ENCODE data around the gene IGF2BP3.

IGF2BP3 gene

GRCh38 chr7:23373151-23374004 lies 96.9 kb downstream of the IGF2BP3 start:
- no peak for DNase-seq

DNA sequence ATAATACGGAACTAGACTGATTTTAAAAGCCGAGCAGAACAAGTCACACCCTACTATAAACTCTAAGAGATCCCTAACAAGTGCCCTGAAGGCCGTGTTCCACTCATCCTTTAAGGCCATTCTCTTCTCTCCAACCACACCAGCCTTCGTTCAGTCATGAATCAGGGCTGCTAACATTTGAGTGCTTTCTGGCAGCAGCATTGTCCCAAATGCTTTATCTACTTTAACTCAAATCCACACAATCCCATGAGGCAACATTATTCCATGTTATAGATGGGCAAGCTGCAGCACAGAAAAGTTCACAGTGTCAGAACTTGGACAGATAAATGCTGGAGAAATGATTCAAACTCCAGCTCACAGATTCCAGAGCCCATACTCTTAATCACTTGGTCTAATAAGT lies 97.7 kb downstream of the IGF2BP3 start:
- DNase-seq, result no peak

DNA sequence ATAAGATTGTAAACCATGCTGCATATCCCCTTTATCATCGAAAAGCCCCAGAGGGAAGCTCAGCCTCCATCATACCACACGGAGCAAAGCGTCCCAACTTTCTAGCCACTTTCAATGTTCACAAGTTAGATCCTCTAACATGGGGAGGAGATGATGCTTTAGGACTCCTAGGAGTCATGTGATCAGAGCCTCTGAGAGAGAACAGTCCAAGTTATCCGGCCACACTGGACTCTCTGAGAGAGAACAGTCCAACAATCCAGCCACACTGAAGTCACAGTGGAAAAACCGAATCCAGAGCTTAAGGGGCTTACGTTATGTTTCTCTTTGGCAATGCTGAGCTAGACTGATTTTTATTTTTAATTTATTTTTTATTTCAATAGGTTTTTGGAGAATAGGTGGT lies 98.6 kb downstream of the IGF2BP3 start:
- no peak for DNase-seq

- DNase-seq, result no peak
These were observed 100.4 kb downstream of the IGF2BP3 start for GRCh38 chr7:23369695-23370404.

DNA sequence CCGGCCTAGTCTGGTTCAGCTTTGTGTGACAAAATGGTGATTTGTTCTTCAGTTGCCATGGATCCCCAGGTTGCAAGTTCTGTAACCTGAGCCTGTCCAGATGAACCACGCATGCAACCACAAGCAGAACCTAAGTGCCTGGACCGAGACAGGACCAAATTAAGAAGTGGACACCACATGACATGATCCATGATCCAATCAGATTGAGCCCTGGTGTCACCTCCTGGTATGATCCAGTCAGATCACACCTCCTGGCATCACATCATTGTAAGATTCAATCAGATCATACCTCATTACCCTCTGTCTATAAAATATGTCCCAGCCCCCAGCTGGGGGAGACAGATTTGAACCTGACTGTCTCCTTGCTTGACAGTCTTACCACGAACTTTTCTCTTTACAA lies 101.2 kb downstream of the IGF2BP3 start:
- DNase-seq, result no peak

DNA sequence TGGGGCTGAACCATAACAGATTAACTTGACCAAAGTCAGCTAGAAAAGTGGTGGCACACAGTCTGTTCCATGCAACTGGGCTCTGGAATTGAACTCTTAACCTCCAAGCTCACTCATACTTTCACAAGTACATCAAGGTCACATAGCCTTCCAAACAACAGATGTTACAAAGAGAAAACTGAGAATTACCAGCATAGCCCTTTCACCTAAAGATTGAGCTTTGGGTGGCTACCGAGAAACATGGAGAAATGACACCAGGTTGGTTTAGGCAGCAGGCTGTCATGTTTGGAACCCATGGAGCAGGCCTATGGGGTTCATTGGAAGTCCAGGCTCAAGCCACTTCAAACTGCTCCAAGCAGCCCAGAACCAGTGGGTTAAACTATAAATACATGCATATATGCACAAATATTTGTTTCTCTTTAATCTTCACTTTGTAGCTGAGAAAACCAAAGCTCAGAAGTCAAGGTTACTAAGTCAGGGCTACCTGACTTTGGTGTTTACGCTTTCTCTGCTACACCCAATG lies 112.1 kb downstream of the IGF2BP3 start:
- DNase-seq, result no peak

DNA sequence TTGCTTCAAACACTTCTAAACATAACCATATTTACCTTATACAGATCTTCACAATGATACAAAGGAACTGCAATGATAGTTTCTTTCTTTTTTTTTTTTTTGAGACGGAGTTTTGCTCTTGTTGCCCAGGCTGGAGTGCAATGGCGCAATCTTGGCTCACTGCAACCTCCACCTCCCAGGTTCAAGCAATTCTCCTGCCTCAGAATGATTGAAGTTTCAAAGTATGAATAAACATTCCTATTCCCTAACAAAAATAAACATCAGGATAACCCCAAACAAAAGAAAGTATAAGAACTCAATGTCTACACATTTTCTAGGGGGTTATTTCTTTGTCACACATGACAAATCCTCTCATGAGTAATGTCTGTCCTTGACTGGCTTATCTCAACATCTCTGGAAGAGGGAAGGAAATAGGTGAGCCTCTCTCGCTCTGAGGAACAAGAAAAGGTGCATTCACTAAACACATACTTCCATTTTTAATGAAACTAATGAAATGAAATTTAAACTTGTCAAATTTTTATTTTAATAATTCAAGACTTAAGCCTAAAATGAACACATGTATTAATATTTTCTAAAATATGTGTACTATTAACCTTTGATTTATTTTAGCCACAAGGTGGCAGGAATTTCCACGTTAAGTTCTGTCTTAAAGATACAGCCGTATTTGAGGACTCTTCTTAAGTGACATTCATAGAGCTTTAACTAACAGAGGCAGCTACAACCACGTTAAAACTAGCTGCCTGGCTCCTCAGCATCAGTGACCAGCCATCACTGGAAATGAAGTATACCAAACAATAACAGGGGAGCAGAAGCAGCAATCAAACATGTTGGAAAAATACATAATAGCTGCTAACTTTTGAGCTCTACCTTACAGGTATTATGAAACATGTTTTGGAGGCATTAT lies 112.8 kb downstream of the IGF2BP3 start:
- no peak for DNase-seq

DNA sequence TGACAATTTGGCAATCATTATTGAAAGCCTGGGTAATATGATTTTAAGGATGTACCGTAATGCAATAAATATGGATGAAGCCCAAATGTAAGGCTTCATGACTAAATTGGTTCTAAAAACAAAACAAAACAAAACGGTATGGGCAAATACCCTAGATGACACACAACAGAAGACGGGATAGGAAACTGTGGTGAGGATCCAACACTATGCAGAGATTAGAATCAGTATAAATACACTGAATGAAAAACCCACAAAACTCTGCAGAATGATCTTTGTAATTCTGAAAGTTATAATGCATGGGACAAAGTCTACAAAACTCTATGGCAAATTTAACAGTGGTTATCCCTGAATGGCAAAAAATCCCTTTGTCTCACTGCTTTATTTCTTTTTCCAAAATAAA lies 113.6 kb downstream of the IGF2BP3 start:
- no peak for DNase-seq

- no peak for DNase-seq
These were observed 114.1 kb downstream of the IGF2BP3 start for GRCh38 chr7:23356168-23356567.

DNA sequence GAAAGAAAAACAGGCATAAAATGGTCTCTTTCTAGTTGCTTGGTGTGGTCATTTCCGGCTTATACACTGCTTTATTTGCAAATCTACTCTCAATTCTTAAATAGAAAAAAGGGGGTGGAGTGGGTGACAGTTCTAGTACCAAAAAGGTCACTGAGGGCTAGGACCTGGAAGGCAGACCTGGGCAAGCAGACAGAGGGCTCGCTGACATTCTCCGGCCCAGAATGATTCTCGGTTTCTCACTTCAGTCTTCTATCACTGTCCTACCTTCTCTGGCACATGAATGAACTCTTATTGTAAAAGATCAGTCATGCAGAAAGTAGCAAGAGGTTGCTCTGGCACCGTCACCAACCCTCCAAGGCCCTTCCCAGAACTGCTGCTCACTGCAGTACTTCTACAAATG lies 117.1 kb downstream of the IGF2BP3 start:
- no peak for DNase-seq

DNA sequence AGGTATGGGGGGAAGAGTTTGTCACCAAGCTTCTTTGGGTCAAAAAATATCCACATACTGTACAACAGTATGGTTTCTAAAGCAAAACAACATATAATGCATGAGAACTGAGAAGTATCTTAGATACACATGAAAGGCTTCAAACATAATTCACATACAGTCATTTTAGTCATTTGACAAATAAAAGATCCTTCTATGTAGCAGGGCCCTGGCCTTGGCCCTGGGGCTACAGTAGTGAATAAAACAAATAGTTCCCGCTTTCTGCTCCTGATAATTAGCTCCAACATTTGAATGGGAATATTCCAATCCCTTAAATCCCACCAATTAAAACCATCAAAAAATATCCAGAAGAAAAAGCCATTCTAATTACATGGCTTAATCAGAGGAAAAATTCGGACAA lies 119.8 kb downstream of the IGF2BP3 start:
- no peak for DNase-seq

- no peak for DNase-seq
These were observed 120.7 kb downstream of the IGF2BP3 start for GRCh38 chr7:23349484-23350157.

- no peak for DNase-seq
These were observed 122.6 kb downstream of the IGF2BP3 start for GRCh38 chr7:23347682-23348180.

GRCh38 chr7:23347033-23347681 lies 123.1 kb downstream of the IGF2BP3 start:
- no peak for DNase-seq

DNA sequence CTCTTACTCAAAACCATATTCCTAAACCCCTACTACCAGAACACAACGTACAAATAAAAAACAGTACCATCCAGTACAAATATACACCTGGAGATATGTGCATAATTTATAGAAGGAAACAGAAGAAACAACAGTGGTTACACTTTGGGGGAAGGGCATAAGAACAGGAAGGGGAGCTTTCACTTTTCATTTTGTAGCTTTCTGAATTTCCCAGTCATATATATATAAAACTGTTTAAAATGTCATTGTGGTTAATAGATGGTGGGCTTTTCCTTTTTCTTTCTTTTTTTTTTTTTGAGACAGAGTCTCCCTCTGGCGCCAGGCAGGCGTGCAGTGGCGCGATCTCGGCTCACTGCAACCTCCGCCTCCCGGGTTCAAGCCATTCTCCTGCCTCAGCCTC lies 124.0 kb downstream of the IGF2BP3 start:
- DNase-seq, result no peak

DNA sequence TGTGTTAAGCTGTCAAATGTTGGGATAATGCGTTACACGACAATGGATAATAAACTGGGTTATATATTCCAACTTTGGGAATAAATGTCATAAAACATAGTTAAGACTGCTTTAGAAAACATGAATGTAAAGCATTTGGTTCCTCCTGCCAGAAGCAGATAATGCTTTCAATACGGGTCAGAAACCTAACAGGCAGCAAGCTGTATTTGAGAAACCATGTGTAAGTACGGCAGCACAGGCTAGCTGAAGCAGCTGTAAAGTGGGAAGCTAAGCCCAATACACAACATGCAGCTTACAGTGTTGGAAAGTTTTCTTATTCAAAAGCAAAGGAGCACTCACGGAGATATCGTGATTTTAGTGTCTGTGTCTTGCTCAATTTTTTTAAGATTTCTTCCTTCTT lies 124.7 kb downstream of the IGF2BP3 start:
- DNase-seq, result no peak

DNA sequence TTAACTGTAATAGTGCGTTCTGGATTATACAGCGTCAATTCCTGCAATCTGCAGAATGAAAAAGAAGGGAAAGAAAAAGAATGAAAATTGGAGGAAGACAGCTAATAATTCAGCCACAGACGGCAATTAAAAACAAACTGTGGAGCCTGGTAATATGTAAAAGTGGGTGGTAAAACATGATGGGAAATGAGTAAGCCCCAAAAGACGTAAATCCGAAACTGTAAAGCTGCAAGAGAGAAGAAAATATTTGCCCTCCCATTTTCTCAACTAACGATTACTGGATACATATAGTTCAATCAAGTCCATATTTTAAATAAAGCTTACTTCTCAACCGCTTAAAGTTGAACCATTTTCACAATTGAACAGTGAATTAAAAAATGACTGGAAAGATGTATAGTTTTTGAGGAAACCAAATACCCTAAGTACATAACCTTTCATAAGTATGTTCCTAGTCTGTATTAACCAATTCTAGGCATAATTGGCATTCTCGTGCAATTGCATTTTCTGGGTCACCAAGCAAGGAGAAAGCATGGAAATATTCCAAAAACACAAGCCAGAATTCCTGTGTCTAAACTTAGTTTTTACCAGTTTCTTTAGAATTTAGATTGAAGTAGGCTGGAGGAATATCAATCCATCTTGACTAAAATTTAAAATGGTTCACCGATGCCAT lies 126.3 kb downstream of the IGF2BP3 start:
- no peak for DNase-seq

DNA sequence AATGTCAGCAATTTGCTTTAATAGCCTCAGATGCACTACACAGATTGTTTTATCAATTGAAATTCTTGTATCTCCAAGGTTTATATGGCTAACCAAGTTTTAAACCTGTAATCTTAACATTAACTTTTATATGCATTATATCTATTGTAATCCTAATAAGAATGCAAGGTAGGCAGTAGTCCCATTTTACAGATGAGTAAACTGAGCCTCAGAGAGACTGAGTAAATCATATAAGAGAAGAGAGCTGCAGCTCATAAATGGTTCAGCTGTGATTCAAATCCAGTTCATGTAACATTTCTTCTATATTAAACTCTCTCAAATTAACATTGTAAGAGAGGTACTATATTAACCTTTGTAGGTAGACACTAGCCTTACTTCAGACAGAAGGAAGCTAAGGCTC lies 127.2 kb downstream of the IGF2BP3 start:
- no peak for DNase-seq

DNA sequence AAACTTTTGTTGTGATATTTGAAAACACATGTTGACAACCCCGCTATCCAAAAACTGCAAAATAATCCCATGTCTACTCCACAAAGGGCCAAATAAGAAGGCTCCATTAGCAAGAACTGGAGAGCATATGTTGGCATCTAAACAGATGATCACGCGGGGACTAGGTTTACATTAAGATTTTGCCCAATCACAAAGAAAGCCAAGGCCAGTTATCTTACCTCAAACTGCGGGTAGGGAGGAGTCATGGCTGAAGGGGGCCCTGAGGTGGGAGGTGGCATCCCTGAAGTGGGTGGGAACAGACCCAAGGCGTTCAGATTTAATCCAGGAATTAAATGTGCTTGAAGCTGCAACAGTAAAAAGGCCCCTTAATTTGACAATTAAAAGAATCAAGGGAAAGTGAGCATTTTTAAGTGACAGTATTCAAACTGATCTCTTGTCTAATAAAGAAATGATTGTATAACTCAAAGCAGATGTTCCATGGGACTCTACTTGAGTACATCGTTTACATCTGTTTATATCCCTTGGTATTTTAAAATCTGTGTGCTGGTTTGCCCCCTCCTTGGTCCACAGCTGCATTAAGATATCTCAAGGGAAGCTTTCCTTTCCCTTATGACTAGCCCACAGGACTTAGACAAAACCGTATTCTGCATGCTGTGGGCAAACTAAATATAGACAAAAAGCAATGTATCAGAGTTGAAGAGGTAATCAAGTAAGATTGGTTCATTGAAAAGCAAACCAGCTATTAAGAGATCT lies 128.3 kb downstream of the IGF2BP3 start:
- no peak for DNase-seq

- DNase-seq, result no peak
These were observed 131.4 kb downstream of the IGF2BP3 start for GRCh38 chr7:23338863-23339262.
